Measurements from ENCODE around the gene NCOR2. TPM values are rescaled to one million over a fixed set of nuclear protein-coding genes. Genes with fewer than 3 reads are reported as not detected.
A peak's percentile ranks its signal among the peaks of the same experiment; 100 is the strongest.

The NCOR2 gene
- total and polyA plus RNA-seq, 2 donors (not counting 1 experiment from before 2014, with no cell fraction given) = 25.9 to 144 TPM

GRCh38 chr12:124610021-124610612 lies 42.7 kb upstream of the NCOR2 start:
- DNase-seq = peak; percentile 24
- H3K4me1 ChIP-seq (ENCODE audit: control insufficient read depth in 2 of 2, insufficient read depth in 2 of 2, low read length in 2 of 2) = peaks cover 29 to 30% of the 10 kb centered on the region in 2 donors
- Mint-ChIP-seq H3K27ac (no peak overlapping the region), H3K27me3 (peaks cover 10% of the 10 kb centered on the region), H3K4me3 (no peak overlapping the region), H3K9me3 (ENCODE audit: insufficient read depth) (no peaks in the 10 kb centered on the region), H3K4me1 (peaks cover 27% of the 10 kb centered on the region)
- H3K9me3 ChIP-seq (ENCODE audit: control extremely low read depth in 1 of 3, control insufficient read depth in 2 of 3, insufficient read depth in 1 of 3, low read length in 2 of 3) = peaks cover 0 to 24% (median 9%) of the 10 kb centered on the region in 3 donors
- WGBS (ENCODE audit: insufficient coverage) = 0% methylated on average over 5 of the region's 9 CpGs
- no peak for TF ChIP-seq EZH2 (IDR thresholded peaks at IDR 0.05; ENCODE audit: borderline replicate concordance, insufficient read depth, low read depth, low read length, poor library complexity, severe bottlenecking)
- TF ChIP-seq, protein P1, sequence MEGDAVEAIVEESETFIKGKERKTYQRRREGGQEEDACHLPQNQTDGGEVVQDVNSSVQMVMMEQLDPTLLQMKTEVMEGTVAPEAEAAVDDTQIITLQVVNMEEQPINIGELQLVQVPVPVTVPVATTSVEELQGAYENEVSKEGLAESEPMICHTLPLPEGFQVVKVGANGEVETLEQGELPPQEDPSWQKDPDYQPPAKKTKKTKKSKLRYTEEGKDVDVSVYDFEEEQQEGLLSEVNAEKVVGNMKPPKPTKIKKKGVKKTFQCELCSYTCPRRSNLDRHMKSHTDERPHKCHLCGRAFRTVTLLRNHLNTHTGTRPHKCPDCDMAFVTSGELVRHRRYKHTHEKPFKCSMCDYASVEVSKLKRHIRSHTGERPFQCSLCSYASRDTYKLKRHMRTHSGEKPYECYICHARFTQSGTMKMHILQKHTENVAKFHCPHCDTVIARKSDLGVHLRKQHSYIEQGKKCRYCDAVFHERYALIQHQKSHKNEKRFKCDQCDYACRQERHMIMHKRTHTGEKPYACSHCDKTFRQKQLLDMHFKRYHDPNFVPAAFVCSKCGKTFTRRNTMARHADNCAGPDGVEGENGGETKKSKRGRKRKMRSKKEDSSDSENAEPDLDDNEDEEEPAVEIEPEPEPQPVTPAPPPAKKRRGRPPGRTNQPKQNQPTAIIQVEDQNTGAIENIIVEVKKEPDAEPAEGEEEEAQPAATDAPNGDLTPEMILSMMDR (IDR thresholded peaks at IDR 0.05) = no peak
- intact Hi-C loops (cut with micrococcal nuclease) = no loop called here
- ChIA-PET POLR2A (no interaction called here), CTCF (interaction anchor here (0.6 to 1.1 kb wide), 2 partner anchors 9 to 19 kb away, joined by 3 read pairs; no protein-coding TSS in a partner anchor)
- H3K79me2 ChIP-seq (ENCODE audit: control insufficient read depth, insufficient read depth, low read length) = no peaks in the 10 kb centered on the region
- no peak overlapping the region for H3K4me3 ChIP-seq (ENCODE audit: control extremely low read depth in 1 of 5, extremely low read depth in 1 of 5, insufficient read depth in 1 of 5, low read depth in 2 of 5, low read length in 4 of 5)
- no peak for ATAC-seq (ENCODE audit: low read depth)
- H2AFZ ChIP-seq (ENCODE audit: insufficient read depth, low read depth, low read length, poor library complexity, severe bottlenecking) = no peak overlapping the region
- H3K9ac ChIP-seq (ENCODE audit: low read length) = no peak overlapping the region
- H4K20me1 ChIP-seq (ENCODE audit: control insufficient read depth, insufficient read depth, low read length, poor library complexity, severe bottlenecking) = no peaks in the 10 kb centered on the region
- no peak overlapping the region for H3K27ac ChIP-seq (ENCODE audit: low read length in 2 of 2)
- H3K36me3 ChIP-seq (replicated peaks in 1 of 2; ENCODE audit: control extremely low read depth in 1 of 2, control insufficient read depth in 1 of 2, extremely low read depth in 1 of 2, insufficient read depth in 2 of 2, low read length in 1 of 2) = no peaks in the 10 kb centered on the region
- H3K4me2 ChIP-seq (replicated peaks; ENCODE audit: low read depth, low read length, poor library complexity, severe bottlenecking) = peak overlapping the region; percentile 73
- H3K27me3 ChIP-seq (replicated peaks in 1 of 4; ENCODE audit: control extremely low read depth in 1 of 4, control insufficient read depth in 3 of 4, insufficient read depth in 4 of 4, low read length in 3 of 4) = peaks cover 0 to 4% (median 0%) of the 10 kb centered on the region in 4 experiments

All from B cell (primary cell).